Nephron (organoid): Measurements from ENCODE around the gene UBE2E3.
"Not testable (repeated sequence)": the region's sequence is repeated elsewhere in the genome, so short reads cannot be mapped to it uniquely, and the experiment has no call there.

Experiments
- H3K27ac Mint-ChIP-seq, 3 experiments: 2 replicates each; pipeline ENCODE4 v1.8.0; 2020; ENCODE audit warnings: mixed read lengths in 3 of 3, mild to moderate bottlenecking in 2 of 3, moderate library complexity in 1 of 3
- H3K27me3 Mint-ChIP-seq: 2 replicates; pipeline ENCODE4 v1.8.0; 2021; ENCODE audit warnings: low read depth, mild to moderate bottlenecking, moderate library complexity, mixed read lengths
- H3K36me3 Mint-ChIP-seq: 2 replicates; pipeline ENCODE4 v1.8.0; 2020; ENCODE audit warnings: low read depth, mixed read lengths
- H3K4me1 Mint-ChIP-seq: 2 replicates; pipeline ENCODE4 v1.8.0; 2020; ENCODE audit warnings: mixed read lengths
- H3K4me3 Mint-ChIP-seq, 3 experiments: 2 replicates each; pipeline ENCODE4 v1.8.0; 2020; ENCODE audit warnings: mild to moderate bottlenecking in 3 of 3, mixed read lengths in 3 of 3, moderate library complexity in 2 of 3
- H3K9me3 Mint-ChIP-seq: 2 replicates; pipeline ENCODE4 v1.8.0; 2020; ENCODE audit warnings: mixed read lengths
- TF ChIP-seq, protein P1 (sequence below), 3 experiments: fragments of 200-600 bp; sonication (generic); IDR thresholded peaks; one replicate each; pipeline ENCODE4 v1.5.0; 2021; ENCODE audit warnings: antibody characterized with exemption in 3 of 3; ENCODE audit not compliant: unreplicated experiment in 3 of 3

The UBE2E3 gene

DNA sequence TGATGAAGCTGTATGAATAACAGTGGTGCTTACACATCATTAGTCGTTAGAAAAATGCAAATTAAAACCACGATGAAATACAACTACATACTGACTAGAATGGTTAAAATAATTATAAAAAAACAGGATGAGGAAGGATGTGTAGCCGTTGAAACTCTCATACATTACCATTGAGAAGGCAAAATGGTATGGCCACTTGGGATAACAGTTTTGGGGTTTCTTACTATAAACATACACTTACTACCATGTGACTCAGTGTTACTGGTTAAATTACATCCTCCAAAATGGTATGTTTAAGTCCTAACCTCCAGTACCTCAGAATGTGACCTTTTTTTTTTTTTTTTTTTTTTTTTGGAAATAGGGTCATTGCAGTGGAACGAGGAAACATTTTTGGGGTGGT lies 58.4 kb downstream of the UBE2E3 start:
- H3K27me3 Mint-ChIP-seq: no peaks in the 10 kb centered on the region
- no peaks in the 10 kb centered on the region for H3K36me3 Mint-ChIP-seq
- no peak overlapping the region for H3K27ac Mint-ChIP-seq
- H3K4me1 Mint-ChIP-seq: peaks cover 6% of the 10 kb centered on the region
- H3K4me3 Mint-ChIP-seq: no peak overlapping the region
- TF ChIP-seq, protein P1, sequence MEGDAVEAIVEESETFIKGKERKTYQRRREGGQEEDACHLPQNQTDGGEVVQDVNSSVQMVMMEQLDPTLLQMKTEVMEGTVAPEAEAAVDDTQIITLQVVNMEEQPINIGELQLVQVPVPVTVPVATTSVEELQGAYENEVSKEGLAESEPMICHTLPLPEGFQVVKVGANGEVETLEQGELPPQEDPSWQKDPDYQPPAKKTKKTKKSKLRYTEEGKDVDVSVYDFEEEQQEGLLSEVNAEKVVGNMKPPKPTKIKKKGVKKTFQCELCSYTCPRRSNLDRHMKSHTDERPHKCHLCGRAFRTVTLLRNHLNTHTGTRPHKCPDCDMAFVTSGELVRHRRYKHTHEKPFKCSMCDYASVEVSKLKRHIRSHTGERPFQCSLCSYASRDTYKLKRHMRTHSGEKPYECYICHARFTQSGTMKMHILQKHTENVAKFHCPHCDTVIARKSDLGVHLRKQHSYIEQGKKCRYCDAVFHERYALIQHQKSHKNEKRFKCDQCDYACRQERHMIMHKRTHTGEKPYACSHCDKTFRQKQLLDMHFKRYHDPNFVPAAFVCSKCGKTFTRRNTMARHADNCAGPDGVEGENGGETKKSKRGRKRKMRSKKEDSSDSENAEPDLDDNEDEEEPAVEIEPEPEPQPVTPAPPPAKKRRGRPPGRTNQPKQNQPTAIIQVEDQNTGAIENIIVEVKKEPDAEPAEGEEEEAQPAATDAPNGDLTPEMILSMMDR (IDR thresholded peaks at IDR 0.05; ENCODE audit: unreplicated experiment in 3 of 3): no peak
- no peaks in the 10 kb centered on the region for H3K9me3 Mint-ChIP-seq

DNA sequence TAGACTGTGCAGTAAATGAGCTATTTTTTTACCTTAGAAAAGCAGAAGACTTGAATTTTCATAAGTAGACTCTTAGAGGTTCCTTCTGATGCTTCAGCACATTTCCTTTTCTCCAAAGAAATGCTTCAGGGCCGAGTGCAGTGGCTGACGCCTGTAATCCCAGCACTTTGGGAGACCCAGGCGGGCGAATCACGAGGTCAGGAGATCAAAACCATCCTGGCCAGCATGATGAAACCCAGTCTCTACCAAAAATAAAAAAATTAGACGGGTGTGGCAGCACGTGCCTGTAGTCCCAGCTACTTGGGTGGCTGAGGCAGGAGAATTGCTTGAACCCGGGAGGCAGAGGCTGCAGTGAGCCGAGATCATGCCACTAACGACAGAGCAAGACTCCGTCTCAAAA lies 60.4 kb downstream of the UBE2E3 start:
- not testable (repeated sequence) for H3K4me1 Mint-ChIP-seq, H3K4me3 Mint-ChIP-seq, H3K27me3 Mint-ChIP-seq, H3K9me3 Mint-ChIP-seq, H3K27ac Mint-ChIP-seq, H3K36me3 Mint-ChIP-seq

DNA sequence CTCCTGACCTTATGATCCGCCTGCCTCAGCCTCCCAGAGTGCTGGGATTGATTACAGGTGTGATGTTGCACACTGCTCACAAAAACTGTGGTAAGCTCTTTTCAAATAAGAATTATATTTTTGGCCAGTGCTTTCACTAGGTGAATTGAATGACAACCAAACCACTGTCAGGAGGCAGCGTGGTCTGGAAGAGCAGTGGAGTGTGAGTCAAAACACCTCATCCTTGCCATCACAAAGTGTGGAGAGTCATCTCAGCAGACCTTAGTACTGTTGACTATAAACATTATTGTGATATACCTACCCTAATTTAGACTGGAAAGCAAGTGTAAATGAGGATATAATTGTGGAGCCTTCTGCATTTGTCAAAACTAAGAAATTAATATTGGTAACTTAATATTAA lies 61.3 kb downstream of the UBE2E3 start:
- TF ChIP-seq, protein P1 (IDR thresholded peaks at IDR 0.05; ENCODE audit: unreplicated experiment in 3 of 3): no peak
- Mint-ChIP-seq H3K9me3 (no peaks in the 10 kb centered on the region), H3K27ac (no peak overlapping the region), H3K4me3 (no peak overlapping the region), H3K4me1 (peaks cover 6% of the 10 kb centered on the region), H3K36me3 (no peaks in the 10 kb centered on the region), H3K27me3 (no peaks in the 10 kb centered on the region)

DNA sequence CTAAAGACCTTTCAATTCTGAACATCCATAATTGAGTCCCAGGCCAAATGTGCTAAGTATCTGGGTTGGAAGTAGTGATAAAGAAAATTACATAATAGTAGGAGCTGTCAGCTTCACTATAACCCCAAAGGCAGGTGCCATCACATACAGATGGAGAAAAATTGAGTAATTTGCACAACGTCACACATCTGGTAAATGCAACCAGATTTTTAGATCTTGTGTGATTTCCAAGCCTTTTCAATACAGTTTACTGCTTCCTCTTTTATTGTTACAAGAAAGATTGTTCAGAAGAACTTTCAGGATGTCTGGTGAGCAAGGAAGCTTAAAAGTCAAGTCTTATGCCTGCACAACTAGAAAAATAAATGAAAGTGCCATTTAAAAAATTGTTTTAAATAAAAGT lies 62.3 kb downstream of the UBE2E3 start:
- Mint-ChIP-seq H3K36me3 (no peaks in the 10 kb centered on the region), H3K27me3 (no peaks in the 10 kb centered on the region), H3K4me1 (peaks cover 6% of the 10 kb centered on the region), H3K4me3 (no peak overlapping the region), H3K9me3 (no peaks in the 10 kb centered on the region), H3K27ac (no peak overlapping the region)
- TF ChIP-seq, protein P1 (IDR thresholded peaks at IDR 0.05; ENCODE audit: unreplicated experiment in 3 of 3): no peak

DNA sequence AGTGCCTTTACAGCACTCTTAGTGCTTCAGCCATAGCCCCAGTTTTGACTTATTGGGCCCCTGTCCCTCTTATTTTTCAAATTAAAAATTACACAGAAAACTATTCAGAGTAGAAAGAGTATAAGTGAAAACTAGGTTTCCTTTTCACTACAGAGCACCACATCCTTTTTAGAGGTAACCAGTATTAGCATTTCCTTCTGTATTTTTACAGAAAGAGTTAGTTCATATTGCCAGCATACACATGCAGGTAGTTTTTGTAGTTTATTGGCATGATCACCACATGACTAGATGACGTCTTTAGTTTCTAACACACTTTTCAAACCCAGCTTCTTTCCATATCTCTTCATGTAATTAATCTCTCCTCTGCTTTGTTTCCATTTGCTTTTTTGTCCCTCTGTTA lies 66.4 kb downstream of the UBE2E3 start:
- Mint-ChIP-seq H3K36me3 (no peaks in the 10 kb centered on the region), H3K9me3 (no peaks in the 10 kb centered on the region), H3K4me1 (peaks cover 10% of the 10 kb centered on the region), H3K4me3 (no peak overlapping the region), H3K27ac (no peak overlapping the region), H3K27me3 (no peaks in the 10 kb centered on the region)
- TF ChIP-seq, protein P1 (IDR thresholded peaks at IDR 0.05; ENCODE audit: unreplicated experiment in 3 of 3): no peak

DNA sequence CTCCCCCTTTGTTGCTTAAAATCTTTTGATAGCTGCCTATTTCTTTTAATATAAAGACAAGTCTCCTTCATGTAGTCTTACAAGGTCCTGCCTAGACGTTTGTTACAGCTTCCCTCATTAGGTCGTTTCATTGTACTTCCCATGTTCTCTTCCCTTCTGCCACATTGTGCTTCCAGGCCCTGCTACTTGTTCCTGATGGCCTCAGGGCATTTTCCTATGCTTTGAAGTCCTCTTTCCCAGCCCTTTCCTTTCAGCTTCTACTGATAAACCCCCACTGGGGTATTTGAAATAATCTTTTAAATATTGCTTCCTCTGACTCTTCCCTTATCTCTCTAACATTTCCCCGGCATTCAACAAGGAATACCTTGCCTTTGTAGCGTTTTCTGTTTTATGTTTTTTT lies 67.4 kb downstream of the UBE2E3 start:
- Mint-ChIP-seq H3K27me3 (no peaks in the 10 kb centered on the region), H3K36me3 (no peaks in the 10 kb centered on the region), H3K4me3 (no peak overlapping the region), H3K9me3 (no peaks in the 10 kb centered on the region), H3K27ac (no peak overlapping the region), H3K4me1 (peaks cover 12% of the 10 kb centered on the region)
- TF ChIP-seq, protein P1 (IDR thresholded peaks at IDR 0.05; ENCODE audit: unreplicated experiment in 3 of 3): no peak
